Nephron (organoid): ENCODE results near the gene LRRC4.

Source experiments
- H3K27ac Mint-ChIP-seq, 3 experiments: 2 replicates each; pipeline ENCODE4 v1.8.0; 2020; ENCODE audit warnings: mixed read lengths in 3 of 3, mild to moderate bottlenecking in 2 of 3, moderate library complexity in 1 of 3
- H3K27me3 Mint-ChIP-seq: 2 replicates; pipeline ENCODE4 v1.8.0; 2021; ENCODE audit warnings: low read depth, mild to moderate bottlenecking, moderate library complexity, mixed read lengths
- H3K36me3 Mint-ChIP-seq: 2 replicates; pipeline ENCODE4 v1.8.0; 2020; ENCODE audit warnings: low read depth, mixed read lengths
- H3K4me1 Mint-ChIP-seq: 2 replicates; pipeline ENCODE4 v1.8.0; 2020; ENCODE audit warnings: mixed read lengths
- H3K4me3 Mint-ChIP-seq, 3 experiments: 2 replicates each; pipeline ENCODE4 v1.8.0; 2020; ENCODE audit warnings: mild to moderate bottlenecking in 3 of 3, mixed read lengths in 3 of 3, moderate library complexity in 2 of 3
- H3K9me3 Mint-ChIP-seq: 2 replicates; pipeline ENCODE4 v1.8.0; 2020; ENCODE audit warnings: mixed read lengths
- TF ChIP-seq, protein P1 (sequence below), 3 experiments: fragments of 200-600 bp; sonication (generic); IDR thresholded peaks; one replicate each; pipeline ENCODE4 v1.5.0; 2021; ENCODE audit warnings: antibody characterized with exemption in 3 of 3; ENCODE audit not compliant: unreplicated experiment in 3 of 3

Gene LRRC4

DNA sequence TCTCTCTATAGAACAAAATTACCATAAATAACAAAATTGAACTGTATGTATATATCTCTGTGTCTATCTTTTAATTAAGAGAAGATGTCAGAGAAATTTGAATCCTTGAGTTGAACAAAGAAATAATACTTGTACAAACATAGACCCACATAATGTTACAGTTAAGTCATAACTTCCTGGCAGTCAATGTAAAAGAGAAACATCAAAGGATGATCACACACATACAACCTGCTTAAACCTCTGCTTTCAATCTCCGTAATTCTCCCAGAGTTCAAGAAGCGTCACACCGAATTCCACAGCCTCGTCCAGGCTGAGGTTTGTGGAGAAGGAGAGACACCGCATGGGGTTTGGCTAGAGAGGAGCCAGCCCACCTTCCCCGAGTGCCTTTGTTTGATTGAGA, 40.1 kb upstream of the LRRC4 start:
- H3K27me3 Mint-ChIP-seq = peaks cover 24% of the 10 kb centered on the region
- no peak overlapping the region for H3K4me3 Mint-ChIP-seq
- peaks cover 36% of the 10 kb centered on the region for H3K4me1 Mint-ChIP-seq
- TF ChIP-seq, protein P1, sequence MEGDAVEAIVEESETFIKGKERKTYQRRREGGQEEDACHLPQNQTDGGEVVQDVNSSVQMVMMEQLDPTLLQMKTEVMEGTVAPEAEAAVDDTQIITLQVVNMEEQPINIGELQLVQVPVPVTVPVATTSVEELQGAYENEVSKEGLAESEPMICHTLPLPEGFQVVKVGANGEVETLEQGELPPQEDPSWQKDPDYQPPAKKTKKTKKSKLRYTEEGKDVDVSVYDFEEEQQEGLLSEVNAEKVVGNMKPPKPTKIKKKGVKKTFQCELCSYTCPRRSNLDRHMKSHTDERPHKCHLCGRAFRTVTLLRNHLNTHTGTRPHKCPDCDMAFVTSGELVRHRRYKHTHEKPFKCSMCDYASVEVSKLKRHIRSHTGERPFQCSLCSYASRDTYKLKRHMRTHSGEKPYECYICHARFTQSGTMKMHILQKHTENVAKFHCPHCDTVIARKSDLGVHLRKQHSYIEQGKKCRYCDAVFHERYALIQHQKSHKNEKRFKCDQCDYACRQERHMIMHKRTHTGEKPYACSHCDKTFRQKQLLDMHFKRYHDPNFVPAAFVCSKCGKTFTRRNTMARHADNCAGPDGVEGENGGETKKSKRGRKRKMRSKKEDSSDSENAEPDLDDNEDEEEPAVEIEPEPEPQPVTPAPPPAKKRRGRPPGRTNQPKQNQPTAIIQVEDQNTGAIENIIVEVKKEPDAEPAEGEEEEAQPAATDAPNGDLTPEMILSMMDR (IDR thresholded peaks at IDR 0.05; ENCODE audit: unreplicated experiment in 3 of 3) = no peak
- no peak overlapping the region for H3K27ac Mint-ChIP-seq
- H3K9me3 Mint-ChIP-seq = no peaks in the 10 kb centered on the region
- peaks cover 20% of the 10 kb centered on the region for H3K36me3 Mint-ChIP-seq

DNA sequence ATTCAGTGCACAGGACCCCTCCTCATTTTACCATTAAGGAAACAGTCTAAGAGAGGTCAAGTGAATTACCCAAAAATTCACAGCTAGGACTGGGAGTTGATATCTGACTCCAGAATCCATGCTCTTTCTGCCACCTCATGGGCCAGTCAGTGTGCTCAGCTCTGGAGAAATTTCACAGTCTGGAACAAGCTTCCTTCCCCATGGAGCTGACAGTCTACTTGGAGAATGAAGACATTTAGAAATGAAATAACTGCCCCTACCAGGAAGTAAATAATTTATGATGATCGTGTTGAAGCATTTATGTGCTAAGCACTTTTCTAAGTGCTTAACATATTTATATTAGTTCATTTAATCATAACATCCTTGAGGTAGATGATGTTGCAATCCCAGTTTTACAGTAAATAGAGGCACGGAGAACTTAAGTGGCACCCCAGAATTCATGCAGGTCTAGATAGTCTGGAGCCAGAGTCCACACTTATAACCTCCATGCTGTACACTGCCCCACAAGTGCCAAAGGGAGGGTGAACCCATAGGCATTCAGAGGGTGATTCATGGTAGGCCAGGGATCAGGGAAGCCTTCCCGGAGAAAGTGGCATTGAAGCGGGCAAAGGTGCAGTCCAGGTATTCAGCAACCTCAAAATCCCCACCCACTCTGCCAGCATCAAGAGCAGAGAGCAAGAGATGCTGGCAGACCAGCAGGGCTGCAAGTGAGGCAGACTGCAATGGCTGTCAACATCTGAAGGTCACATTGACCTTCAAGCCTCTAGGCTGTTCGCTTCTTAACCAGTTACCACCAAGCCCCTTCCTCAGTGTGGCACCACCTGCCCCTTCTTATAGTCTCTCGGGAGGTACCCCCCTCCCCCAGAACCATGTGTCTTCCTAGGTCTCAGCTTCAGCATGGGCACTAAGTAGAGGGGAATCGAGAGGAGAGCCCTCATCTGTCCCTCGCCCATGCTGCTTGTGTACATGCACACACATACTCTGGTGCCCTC, 38.4 kb upstream of the LRRC4 start:
- Mint-ChIP-seq H3K27ac (no peak overlapping the region), H3K4me1 (peaks cover 19% of the 10 kb centered on the region), H3K27me3 (peaks cover 29% of the 10 kb centered on the region), H3K9me3 (no peaks in the 10 kb centered on the region), H3K36me3 (peaks cover 20% of the 10 kb centered on the region), H3K4me3 (no peak overlapping the region)
- TF ChIP-seq, protein P1 (IDR thresholded peaks at IDR 0.05; ENCODE audit: unreplicated experiment in 3 of 3) = no peak

DNA sequence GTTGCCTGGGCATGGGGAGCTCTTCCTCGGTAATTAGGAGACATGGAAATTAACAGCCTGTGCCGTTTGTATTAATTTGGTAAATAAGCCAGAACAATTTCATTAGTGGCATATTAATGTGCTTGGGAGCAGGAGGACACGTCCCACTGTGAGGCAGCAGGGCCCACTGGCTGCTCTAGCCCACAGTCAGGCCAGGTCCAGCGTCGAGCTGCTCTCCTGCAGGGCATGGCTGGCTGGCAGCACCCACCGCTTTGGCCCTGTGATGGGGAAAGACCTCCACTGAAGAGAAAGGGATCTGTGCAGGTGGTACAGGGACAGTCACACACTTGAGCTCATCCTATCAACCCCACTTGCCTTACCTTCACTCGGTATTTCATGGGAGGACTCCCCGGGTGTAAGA, 37.5 kb upstream of the LRRC4 start:
- Mint-ChIP-seq H3K4me3 (no peak overlapping the region), H3K27me3 (peaks cover 26% of the 10 kb centered on the region), H3K36me3 (peaks cover 16% of the 10 kb centered on the region), H3K27ac (no peak overlapping the region), H3K4me1 (peaks cover 10% of the 10 kb centered on the region), H3K9me3 (no peaks in the 10 kb centered on the region)
- TF ChIP-seq, protein P1 (IDR thresholded peaks at IDR 0.05; ENCODE audit: unreplicated experiment in 3 of 3) = no peak

DNA sequence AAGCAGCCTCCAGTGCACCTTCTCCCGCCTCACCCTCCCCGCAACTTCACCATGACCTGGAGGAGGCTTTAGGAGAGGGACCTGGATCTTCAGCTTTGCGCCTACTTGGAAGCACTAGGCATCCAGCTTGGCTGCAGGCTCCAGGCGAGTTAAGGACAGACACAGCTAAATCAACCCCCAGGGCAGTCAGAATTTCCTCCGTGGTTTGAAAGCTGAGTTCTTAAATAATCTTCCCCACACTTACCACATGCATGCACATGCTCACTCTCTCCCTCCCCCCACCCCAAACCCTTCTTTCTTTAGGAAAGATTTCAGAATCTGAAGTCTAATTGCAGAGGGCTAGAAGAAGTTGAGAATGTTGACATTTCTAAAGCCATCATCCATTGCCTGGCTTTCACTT, 36.7 kb upstream of the LRRC4 start:
- peaks cover 21% of the 10 kb centered on the region for H3K27me3 Mint-ChIP-seq
- H3K27ac Mint-ChIP-seq = no peak overlapping the region
- TF ChIP-seq, protein P1 (IDR thresholded peaks at IDR 0.05; ENCODE audit: unreplicated experiment in 3 of 3) = no peak
- no peak overlapping the region for H3K4me3 Mint-ChIP-seq
- peaks cover 11% of the 10 kb centered on the region for H3K36me3 Mint-ChIP-seq
- peaks cover 2% of the 10 kb centered on the region for H3K4me1 Mint-ChIP-seq
- no peaks in the 10 kb centered on the region for H3K9me3 Mint-ChIP-seq

DNA sequence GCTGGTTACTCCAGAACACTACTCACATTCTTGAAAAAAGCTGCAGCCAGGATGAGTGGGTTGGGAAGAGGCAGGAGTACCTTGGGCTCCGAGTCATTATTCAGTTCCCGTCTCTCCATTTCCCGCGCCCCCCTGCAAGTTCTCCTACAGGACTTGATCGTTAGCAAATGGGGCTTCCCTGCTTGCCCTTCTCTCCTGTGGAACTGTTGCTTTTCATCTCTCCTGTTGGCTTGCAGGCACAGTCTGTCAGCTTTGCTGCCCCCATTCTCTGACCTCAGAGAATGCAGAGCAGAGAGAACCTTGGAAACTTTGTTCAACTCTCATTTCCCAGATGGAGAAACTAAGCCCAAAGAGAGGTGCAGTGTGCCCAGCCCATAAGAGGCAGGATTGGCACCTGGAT, 35.6 kb upstream of the LRRC4 start:
- Mint-ChIP-seq H3K9me3 (no peaks in the 10 kb centered on the region), H3K27ac (no peak overlapping the region), H3K4me1 (peaks cover 4% of the 10 kb centered on the region), H3K27me3 (peaks cover 17% of the 10 kb centered on the region), H3K36me3 (peaks cover 11% of the 10 kb centered on the region), H3K4me3 (no peak overlapping the region)
- TF ChIP-seq, protein P1 (IDR thresholded peaks at IDR 0.05; ENCODE audit: unreplicated experiment in 3 of 3) = no peak

DNA sequence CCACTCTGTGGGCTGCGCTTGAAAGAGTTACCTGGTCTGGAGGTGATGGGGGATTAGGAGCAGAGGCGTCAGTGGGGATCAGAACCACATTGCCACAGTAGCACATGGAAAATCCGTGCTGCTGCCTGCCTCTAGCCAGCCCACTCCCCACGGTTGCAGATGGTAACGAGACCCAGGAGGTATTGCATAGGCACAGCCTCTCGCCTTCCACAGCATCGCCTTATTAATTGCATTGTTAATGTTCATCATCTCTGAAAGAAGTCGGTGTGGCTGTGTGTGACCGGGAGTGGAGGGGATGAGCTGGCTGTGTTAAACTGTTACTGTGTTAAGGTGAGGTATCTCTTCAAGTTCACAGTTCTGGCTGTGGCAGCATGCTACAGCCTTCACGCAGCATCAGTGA, 35.2 kb upstream of the LRRC4 start:
- H3K27me3 Mint-ChIP-seq = peaks cover 15% of the 10 kb centered on the region
- H3K27ac Mint-ChIP-seq = no peak overlapping the region
- H3K36me3 Mint-ChIP-seq = peaks cover 11% of the 10 kb centered on the region
- no peaks in the 10 kb centered on the region for H3K9me3 Mint-ChIP-seq
- peaks cover 5% of the 10 kb centered on the region for H3K4me1 Mint-ChIP-seq
- no peak overlapping the region for H3K4me3 Mint-ChIP-seq
- TF ChIP-seq, protein P1 (IDR thresholded peaks at IDR 0.05; ENCODE audit: unreplicated experiment in 3 of 3) = no peak
